Colonic mucosa (tissue), 4 donors: Measurements from ENCODE around the gene LRFN2. TPM values are rescaled to one million over a fixed set of nuclear protein-coding genes. Genes with fewer than 3 reads are reported as not detected.

ENCODE experiments used
- DNase-seq: peaks from one replicate; pipeline ENCODE4 v3.0.0-alpha.2; 2020
- H3K27ac ChIP-seq: fragments of 200-600 bp; one replicate; pipeline ENCODE4 v1.8.0; 2021
- H3K27me3 ChIP-seq: fragments of 200-600 bp; one replicate; pipeline ENCODE4 v1.8.0; 2021
- H3K36me3 ChIP-seq: fragments of 200-600 bp; one replicate; pipeline ENCODE4 v1.8.0; 2021
- H3K4me1 ChIP-seq: fragments of 200-600 bp; one replicate; pipeline ENCODE4 v1.8.0; 2021; ENCODE audit warnings: mild to moderate bottlenecking
- H3K4me3 ChIP-seq: fragments of 200-600 bp; one replicate; pipeline ENCODE4 v1.8.0; 2021
- H3K9ac ChIP-seq, 2 donors: one replicate each; pipeline ENCODE4 v1.7.0; 2013; ENCODE audit warnings: control low read depth in 2 of 2, low read depth in 2 of 2, low read length in 2 of 2
- H3K9me3 ChIP-seq: fragments of 200-600 bp; one replicate; pipeline ENCODE4 v1.8.0; 2021
- CTCF ChIP-seq: fragments of 200-600 bp; IDR thresholded peaks from one replicate; pipeline ENCODE4 v1.8.0; 2022; ENCODE audit warnings: antibody characterized with exemption, mild to moderate bottlenecking
- intact Hi-C: fragments of 100-400 bp; cut with DNase I; formaldehyde crosslinking; loops from one replicate; pipeline ENCODE4 v1.14.1; 2022
- total RNA-seq, 2 donors: library from RNA; stranded (reverse); fragmentation: NEBNext Ultra II Directional in 1 of 2; extraction: Animal tissue kit (Norgen Biotek cat#: 25700) in 1 of 2; gene quantifications; one replicate each; pipeline ENCODE4 v1.2.1, GENCODE V29; 2021
- donor health status: healthy.
- donor health status: DM: no; HTN: no; CAD: no.
- donor health status: DM: no; HTN: no; CAD: no.

LRFN2 gene
- total RNA-seq, 2 donors from 2014 or later: 0.21 to 0.22 TPM

DNA sequence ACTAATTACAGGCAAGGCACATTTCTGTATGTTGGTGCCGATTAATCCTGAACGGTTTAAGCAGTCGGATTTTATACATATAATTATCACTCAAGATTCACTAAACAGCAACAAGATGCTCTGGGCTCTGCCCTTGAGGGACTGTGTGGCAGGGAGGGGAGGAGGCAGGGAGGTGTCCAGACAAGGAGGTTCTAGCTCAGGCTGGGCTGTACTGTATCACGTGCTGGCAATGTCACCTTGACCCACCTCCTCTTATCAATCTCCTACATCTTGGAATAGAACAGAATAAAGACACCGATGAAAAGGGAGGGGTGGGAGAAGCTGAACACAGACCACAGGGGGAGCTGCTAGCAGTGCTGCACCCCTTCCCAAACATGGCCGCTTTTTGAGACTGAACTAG lies 65.7 kb downstream of the LRFN2 start:
- Histone ChIP-seq H3K27me3 (no peaks in the 10 kb centered on the region), H3K36me3 (no peaks in the 10 kb centered on the region), H3K4me1 (no peaks in the 10 kb centered on the region), H3K9me3 (no peaks in the 10 kb centered on the region), H3K27ac (no peak overlapping the region), H3K4me3 (no peak overlapping the region), H3K9ac (no peak overlapping the region)
- no peak for TF ChIP-seq CTCF
- no peak for DNase-seq
- intact Hi-C loops: no loop called here

DNA sequence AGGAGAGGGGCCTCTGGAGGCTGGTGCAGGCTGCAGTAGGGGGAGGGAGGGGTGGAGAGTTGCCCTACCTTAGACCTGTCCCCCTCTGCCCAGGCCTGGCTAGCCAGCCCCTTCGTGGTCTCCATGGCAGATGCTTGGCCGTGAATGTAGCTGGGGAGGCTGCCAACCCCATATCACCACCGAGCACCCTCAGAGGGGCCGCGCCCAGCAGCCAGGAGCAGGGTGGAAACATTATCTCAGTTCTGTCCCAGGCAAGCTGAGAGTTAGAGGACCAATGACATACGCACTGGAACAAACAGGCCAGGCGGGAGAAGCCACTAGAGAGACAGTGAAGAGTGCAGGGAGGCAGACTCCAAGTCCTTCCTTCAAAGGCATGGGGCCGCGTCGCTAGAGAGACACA lies 66.5 kb downstream of the LRFN2 start:
- no peak for TF ChIP-seq CTCF
- Histone ChIP-seq H3K27ac (no peak overlapping the region), H3K4me3 (no peak overlapping the region), H3K27me3 (no peaks in the 10 kb centered on the region), H3K9ac (no peak overlapping the region), H3K36me3 (no peaks in the 10 kb centered on the region), H3K4me1 (no peaks in the 10 kb centered on the region), H3K9me3 (no peaks in the 10 kb centered on the region)
- no peak for DNase-seq
- intact Hi-C loops: no loop called here

DNA sequence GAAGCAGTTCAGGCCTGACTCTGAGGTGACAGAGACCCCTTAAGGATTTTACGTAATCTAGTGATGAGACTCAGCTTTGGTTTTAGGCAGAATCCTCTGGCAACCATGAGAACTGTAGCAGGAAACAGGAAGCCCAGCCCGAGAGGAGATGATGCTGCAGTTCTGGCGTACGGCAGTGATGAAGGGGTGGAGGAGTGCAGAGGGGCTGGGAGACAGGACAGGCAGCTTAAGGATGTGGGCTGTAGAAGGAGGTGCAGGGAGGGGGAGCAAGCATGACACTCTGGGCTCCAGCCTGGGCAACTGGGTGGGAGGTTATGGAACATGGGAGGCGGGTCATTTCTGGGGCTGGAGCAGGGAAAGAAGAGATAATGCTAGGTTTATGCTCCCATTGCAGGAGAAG lies 67.1 kb downstream of the LRFN2 start:
- Histone ChIP-seq H3K9me3 (no peaks in the 10 kb centered on the region), H3K9ac (no peak overlapping the region), H3K4me3 (no peak overlapping the region), H3K27ac (no peak overlapping the region), H3K36me3 (no peaks in the 10 kb centered on the region), H3K27me3 (no peaks in the 10 kb centered on the region), H3K4me1 (no peaks in the 10 kb centered on the region)
- no peak for DNase-seq
- intact Hi-C loops: no loop called here
- TF ChIP-seq CTCF: no peak

GRCh38 chr6:40517654-40518053 lies 69.5 kb downstream of the LRFN2 start:
- H3K9me3 ChIP-seq: no peaks in the 10 kb centered on the region
- H3K9ac ChIP-seq: no peak overlapping the region
- H3K27me3 ChIP-seq: no peaks in the 10 kb centered on the region
- no peak for TF ChIP-seq CTCF
- no peaks in the 10 kb centered on the region for H3K36me3 ChIP-seq
- no peak overlapping the region for H3K27ac ChIP-seq
- DNase-seq: no peak
- intact Hi-C loops: no loop called here
- H3K4me1 ChIP-seq: no peaks in the 10 kb centered on the region
- H3K4me3 ChIP-seq: no peak overlapping the region

GRCh38 chr6:40516429-40516828 lies 70.7 kb downstream of the LRFN2 start:
- no peak for DNase-seq
- H3K4me3 ChIP-seq: no peak overlapping the region
- no peak for TF ChIP-seq CTCF
- no peaks in the 10 kb centered on the region for H3K4me1 ChIP-seq
- H3K36me3 ChIP-seq: no peaks in the 10 kb centered on the region
- no peak overlapping the region for H3K27ac ChIP-seq
- no peaks in the 10 kb centered on the region for H3K9me3 ChIP-seq
- no peaks in the 10 kb centered on the region for H3K27me3 ChIP-seq
- intact Hi-C loops: no loop called here
- no peak overlapping the region for H3K9ac ChIP-seq

DNA sequence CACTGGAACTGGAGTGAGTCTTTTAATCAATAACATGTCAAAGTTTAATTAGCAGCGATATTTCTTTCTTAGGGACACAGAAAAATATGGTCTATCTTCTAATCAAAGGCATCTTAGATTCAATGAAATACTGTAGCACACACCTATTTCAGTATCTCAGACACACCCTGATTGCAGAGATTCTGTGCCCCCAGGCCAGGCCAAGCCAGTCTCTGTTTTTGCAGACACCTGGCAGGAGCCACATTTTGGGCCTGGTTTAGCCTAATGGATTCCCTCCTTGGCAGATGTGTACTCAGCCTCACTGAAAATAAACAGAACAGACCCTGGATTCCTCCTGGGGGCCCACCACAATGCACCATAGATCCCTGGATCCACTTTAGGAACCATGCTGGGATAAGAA lies 74.8 kb downstream of the LRFN2 start:
- H3K9ac ChIP-seq: no peak overlapping the region
- TF ChIP-seq CTCF: no peak
- H3K27ac ChIP-seq: no peak overlapping the region
- no peaks in the 10 kb centered on the region for H3K4me1 ChIP-seq
- no peaks in the 10 kb centered on the region for H3K27me3 ChIP-seq
- no peak for DNase-seq
- no peaks in the 10 kb centered on the region for H3K36me3 ChIP-seq
- no peak overlapping the region for H3K4me3 ChIP-seq
- intact Hi-C loops: no loop called here
- no peaks in the 10 kb centered on the region for H3K9me3 ChIP-seq
